ENCODE results near the gene SDE2. TPM values are rescaled to one million over a fixed set of nuclear protein-coding genes. Genes with fewer than 3 reads are reported as not detected.

SDE2 gene
- total and polyA plus RNA-seq, 2 donors (not counting 1 experiment from before 2014, with no cell fraction given), result 10.0 to 26.0 TPM

DNA sequence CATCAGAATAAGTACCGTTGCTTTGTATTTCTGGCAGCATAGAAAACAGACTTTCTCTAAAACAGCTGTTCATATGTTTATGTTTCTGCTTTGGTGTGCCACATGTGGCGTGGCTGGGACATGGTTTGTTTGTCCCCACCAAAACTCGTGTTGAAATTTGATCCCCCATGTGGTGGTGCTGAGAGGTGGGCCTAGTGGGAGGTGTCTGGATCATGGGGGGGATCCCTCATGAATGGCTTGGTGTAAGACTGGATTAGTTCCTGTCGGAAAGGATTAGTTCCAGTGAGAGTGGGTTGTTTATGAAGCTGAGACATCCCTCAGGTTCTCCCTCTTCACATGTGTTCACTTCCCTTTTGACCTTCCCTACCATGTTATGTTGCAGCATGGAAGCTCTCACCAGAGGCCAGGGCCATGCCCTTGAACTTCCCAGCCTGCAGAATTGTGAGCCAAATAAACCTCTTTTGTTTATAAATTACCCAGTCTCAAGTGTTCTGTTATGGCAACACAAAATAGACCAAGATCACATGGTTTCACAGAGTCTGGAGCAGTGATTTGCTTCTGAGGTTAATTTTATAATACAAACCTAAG lies 45.5 kb upstream of the SDE2 start:
- Mint-ChIP-seq H3K9me3 (ENCODE audit: insufficient read depth) (no peaks in the 10 kb centered on the region), H3K27me3 (no peaks in the 10 kb centered on the region), H3K4me3 (no peak overlapping the region), H3K27ac (no peak overlapping the region), H3K4me1 (peaks cover 2% of the 10 kb centered on the region)
- ATAC-seq (ENCODE audit: low read depth) (no peak), DNase-seq (no peak)
- Histone ChIP-seq H3K4me2 (replicated peaks; ENCODE audit: low read depth, low read length, poor library complexity, severe bottlenecking) (no peak overlapping the region), H3K9ac (ENCODE audit: low read length) (no peak overlapping the region), H3K9me3 (ENCODE audit: control extremely low read depth in 1 of 3, control insufficient read depth in 2 of 3, insufficient read depth in 1 of 3, low read length in 2 of 3) (no peaks in the 10 kb centered on the region), H3K36me3 (replicated peaks in 1 of 2; ENCODE audit: control extremely low read depth in 1 of 2, control insufficient read depth in 1 of 2, extremely low read depth in 1 of 2, insufficient read depth in 2 of 2, low read length in 1 of 2) (no peaks in the 10 kb centered on the region), H3K4me1 (ENCODE audit: control insufficient read depth in 2 of 2, insufficient read depth in 2 of 2, low read length in 2 of 2) (no peaks in the 10 kb centered on the region), H2AFZ (ENCODE audit: insufficient read depth, low read depth, low read length, poor library complexity, severe bottlenecking) (no peak overlapping the region), H3K4me3 (ENCODE audit: control extremely low read depth in 1 of 5, extremely low read depth in 1 of 5, insufficient read depth in 1 of 5, low read depth in 2 of 5, low read length in 4 of 5) (no peak overlapping the region), H3K27me3 (replicated peaks in 1 of 4; ENCODE audit: control extremely low read depth in 1 of 4, control insufficient read depth in 3 of 4, insufficient read depth in 4 of 4, low read length in 3 of 4) (no peaks in the 10 kb centered on the region), H4K20me1 (ENCODE audit: control insufficient read depth, insufficient read depth, low read length, poor library complexity, severe bottlenecking) (no peaks in the 10 kb centered on the region), H3K27ac (ENCODE audit: low read length in 2 of 2) (no peak overlapping the region), H3K79me2 (ENCODE audit: control insufficient read depth, insufficient read depth, low read length) (no peaks in the 10 kb centered on the region)
- ChIA-PET POLR2A (interaction anchor here (0.6 kb wide), 1 partner anchor 15 kb away, joined by 4 read pairs; no protein-coding TSS in a partner anchor), CTCF (no interaction called here)
- TF ChIP-seq EZH2 (IDR thresholded peaks at IDR 0.05; ENCODE audit: borderline replicate concordance, insufficient read depth, low read depth, low read length, poor library complexity, severe bottlenecking), result no peak
- TF ChIP-seq, protein P1, sequence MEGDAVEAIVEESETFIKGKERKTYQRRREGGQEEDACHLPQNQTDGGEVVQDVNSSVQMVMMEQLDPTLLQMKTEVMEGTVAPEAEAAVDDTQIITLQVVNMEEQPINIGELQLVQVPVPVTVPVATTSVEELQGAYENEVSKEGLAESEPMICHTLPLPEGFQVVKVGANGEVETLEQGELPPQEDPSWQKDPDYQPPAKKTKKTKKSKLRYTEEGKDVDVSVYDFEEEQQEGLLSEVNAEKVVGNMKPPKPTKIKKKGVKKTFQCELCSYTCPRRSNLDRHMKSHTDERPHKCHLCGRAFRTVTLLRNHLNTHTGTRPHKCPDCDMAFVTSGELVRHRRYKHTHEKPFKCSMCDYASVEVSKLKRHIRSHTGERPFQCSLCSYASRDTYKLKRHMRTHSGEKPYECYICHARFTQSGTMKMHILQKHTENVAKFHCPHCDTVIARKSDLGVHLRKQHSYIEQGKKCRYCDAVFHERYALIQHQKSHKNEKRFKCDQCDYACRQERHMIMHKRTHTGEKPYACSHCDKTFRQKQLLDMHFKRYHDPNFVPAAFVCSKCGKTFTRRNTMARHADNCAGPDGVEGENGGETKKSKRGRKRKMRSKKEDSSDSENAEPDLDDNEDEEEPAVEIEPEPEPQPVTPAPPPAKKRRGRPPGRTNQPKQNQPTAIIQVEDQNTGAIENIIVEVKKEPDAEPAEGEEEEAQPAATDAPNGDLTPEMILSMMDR (IDR thresholded peaks at IDR 0.05), result no peak
- 100% methylated on average over 2 of the region's 4 CpGs for WGBS (ENCODE audit: insufficient coverage)
- intact Hi-C loops (cut with micrococcal nuclease), result no loop called here

DNA sequence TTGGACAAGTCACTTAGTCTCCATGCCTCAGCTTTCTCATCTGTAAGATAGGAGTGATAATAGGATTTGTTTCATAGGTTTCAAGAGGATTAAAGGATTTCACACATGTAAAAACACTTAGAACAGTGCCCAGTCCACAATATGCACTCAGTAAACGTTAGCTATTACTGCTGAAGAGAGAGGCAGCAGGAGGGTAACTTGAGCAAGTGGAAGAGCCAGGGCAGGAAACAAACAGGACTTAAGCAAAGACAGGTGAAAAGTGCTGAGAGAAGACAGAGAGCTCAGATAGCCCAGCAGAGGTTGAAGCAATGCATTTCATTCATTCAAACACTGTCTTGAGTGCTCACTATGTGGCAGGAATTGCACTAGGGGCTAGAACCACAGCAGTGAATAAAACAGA lies 42.3 kb upstream of the SDE2 start:
- H3K9ac ChIP-seq (ENCODE audit: low read length), result no peak overlapping the region
- CTCF ChIA-PET, result no interaction called here
- POLR2A ChIA-PET, result interaction anchor here (0.6 kb wide), 1 partner anchor 12 kb away, joined by 3 read pairs; no protein-coding TSS in a partner anchor
- ATAC-seq (ENCODE audit: low read depth) (no peak), DNase-seq (no peak)
- Mint-ChIP-seq H3K4me1 (peaks cover 2% of the 10 kb centered on the region), H3K27ac (no peak overlapping the region), H3K4me3 (no peak overlapping the region), H3K27me3 (no peaks in the 10 kb centered on the region), H3K9me3 (ENCODE audit: insufficient read depth) (no peaks in the 10 kb centered on the region)
- no peak overlapping the region for H3K4me3 ChIP-seq (ENCODE audit: control extremely low read depth in 1 of 5, extremely low read depth in 1 of 5, insufficient read depth in 1 of 5, low read depth in 2 of 5, low read length in 4 of 5)
- H3K4me2 ChIP-seq (replicated peaks; ENCODE audit: low read depth, low read length, poor library complexity, severe bottlenecking), result no peak overlapping the region
- H4K20me1 ChIP-seq (ENCODE audit: control insufficient read depth, insufficient read depth, low read length, poor library complexity, severe bottlenecking), result no peaks in the 10 kb centered on the region
- H3K9me3 ChIP-seq (ENCODE audit: control extremely low read depth in 1 of 3, control insufficient read depth in 2 of 3, insufficient read depth in 1 of 3, low read length in 2 of 3), result no peaks in the 10 kb centered on the region
- H2AFZ ChIP-seq (ENCODE audit: insufficient read depth, low read depth, low read length, poor library complexity, severe bottlenecking), result no peak overlapping the region
- H3K79me2 ChIP-seq (ENCODE audit: control insufficient read depth, insufficient read depth, low read length), result no peaks in the 10 kb centered on the region
- no peak overlapping the region for H3K27ac ChIP-seq (ENCODE audit: low read length in 2 of 2)
- H3K36me3 ChIP-seq (replicated peaks in 1 of 2; ENCODE audit: control extremely low read depth in 1 of 2, control insufficient read depth in 1 of 2, extremely low read depth in 1 of 2, insufficient read depth in 2 of 2, low read length in 1 of 2), result no peaks in the 10 kb centered on the region
- H3K27me3 ChIP-seq (replicated peaks in 1 of 4; ENCODE audit: control extremely low read depth in 1 of 4, control insufficient read depth in 3 of 4, insufficient read depth in 4 of 4, low read length in 3 of 4), result no peaks in the 10 kb centered on the region
- intact Hi-C loops (cut with micrococcal nuclease), result no loop called here
- WGBS (ENCODE audit: insufficient coverage), result no CpG with 5 or more reads among the region's 1 CpG
- TF ChIP-seq, protein P1 (IDR thresholded peaks at IDR 0.05), result no peak
- TF ChIP-seq EZH2 (IDR thresholded peaks at IDR 0.05; ENCODE audit: borderline replicate concordance, insufficient read depth, low read depth, low read length, poor library complexity, severe bottlenecking), result no peak
- H3K4me1 ChIP-seq (ENCODE audit: control insufficient read depth in 2 of 2, insufficient read depth in 2 of 2, low read length in 2 of 2), result no peaks in the 10 kb centered on the region

Measured in B cell (primary cell).